Lower leg skin (tissue), 4 donors: ENCODE results near the gene FGF19. TPM values are rescaled to one million over a fixed set of nuclear protein-coding genes. Genes with fewer than 3 reads are reported as not detected.

Source experiments
- DNase-seq, 2 donors: peaks; one replicate each; pipeline ENCODE4 v3.0.0-alpha.2; 2019; ENCODE audit warnings: low spot score in 2 of 2
- H3K4me3 ChIP-seq: fragments of 200-600 bp; sonication (generic); 2 replicates; pipeline ENCODE4 v1.5.1; 2017; ENCODE audit warnings: mild to moderate bottlenecking, low read depth; ENCODE audit not compliant: poor library complexity, severe bottlenecking
- CTCF ChIP-seq, 3 donors: fragments of 450-650 bp; IDR thresholded peaks; one replicate each; pipeline ENCODE4 v1.5.1; 2016; ENCODE audit warnings: antibody characterized with exemption in 3 of 3, mild to moderate bottlenecking in 3 of 3, moderate library complexity in 2 of 3
- POLR2A ChIP-seq, 2 donors: fragments of 450-650 bp; IDR thresholded peaks; one replicate each; pipeline ENCODE4 v1.6.1; 2016 to 2017; ENCODE audit warnings: antibody characterized with exemption in 2 of 2, mild to moderate bottlenecking in 1 of 2, moderate library complexity in 1 of 2
- WGBS, 2 donors: methylation state at CpG; one replicate each; pipeline ENCODE4 v1.1.5; 2018; 5-methylcytosine and 5-hydroxymethylcytosine counted together
- intact Hi-C: fragments of 100-400 bp; cut with DNase I; formaldehyde crosslinking; loops from one replicate; pipeline ENCODE4 v1.15.0; 2023; ENCODE audit warnings: low total_unique reads
- total RNA-seq, 4 donors: library from RNA; depleted of rRNA; stranded (reverse); fragments of >200 nt; gene quantifications; one replicate each; pipeline ENCODE4 v1.1.0, GENCODE V29; 2016

FGF19 gene
- total RNA-seq, 4 donors from 2014 or later = not detected

GRCh38 chr11:69746752-69747742 is 43.2 kb upstream of the FGF19 start:
- H3K4me3 ChIP-seq = no peak overlapping the region
- WGBS, 2 donors = 44 to 52% methylated on average over 29 of the region's 29 CpGs
- intact Hi-C loops = no loop called here
- DNase-seq = no peak
- TF ChIP-seq POLR2A (IDR thresholded peaks at IDR 0.05) = no peak
- TF ChIP-seq CTCF (IDR thresholded peaks at IDR 0.05) = no peak

- intact Hi-C loops = no loop called here
- no peak for DNase-seq
- 64 to 72% methylated on average over 8 of the region's 8 CpGs for WGBS, 2 donors
- TF ChIP-seq POLR2A (IDR thresholded peaks at IDR 0.05) (no peak), CTCF (IDR thresholded peaks at IDR 0.05) (no peak)
- H3K4me3 ChIP-seq = no peak overlapping the region
These were observed 42.3 kb upstream of the FGF19 start for GRCh38 chr11:69746140-69746539.

- 75 to 83% methylated on average over 10 of the region's 10 CpGs for WGBS, 2 donors
- intact Hi-C loops = no loop called here
- TF ChIP-seq CTCF (IDR thresholded peaks at IDR 0.05) (no peak), POLR2A (IDR thresholded peaks at IDR 0.05) (no peak)
These were observed 41.4 kb upstream of the FGF19 start for GRCh38 chr11:69745201-69745600.

GRCh38 chr11:69744435-69744834 is 40.6 kb upstream of the FGF19 start:
- 49 to 62% methylated on average over 7 of the region's 7 CpGs for WGBS, 2 donors
- intact Hi-C loops = no loop called here
- H3K4me3 ChIP-seq = no peak overlapping the region
- DNase-seq = no peak
- TF ChIP-seq CTCF (IDR thresholded peaks at IDR 0.05) (no peak), POLR2A (IDR thresholded peaks at IDR 0.05) (no peak)

More at GRCh38 chr11:69745201-69745600, 41.4 kb upstream of the FGF19 start:
- no peak for DNase-seq
- H3K4me3 ChIP-seq = no peak overlapping the region

- no peak overlapping the region for H3K4me3 ChIP-seq
- TF ChIP-seq POLR2A (IDR thresholded peaks at IDR 0.05) (no peak), CTCF (IDR thresholded peaks at IDR 0.05) (no peak)
- WGBS, 2 donors = 92% methylated on average over 3 of the region's 3 CpGs
- no peak for DNase-seq
- intact Hi-C loops = no loop called here
These were observed 31.0 kb upstream of the FGF19 start for GRCh38 chr11:69734841-69735240.
